Gastrocnemius medialis (tissue), 4 donors: Measurements from ENCODE around the gene XYLB. TPM values are rescaled to one million over a fixed set of nuclear protein-coding genes. Genes with fewer than 3 reads are reported as not detected.

Source experiments
- ATAC-seq, 2 donors: fragments of 150-250 bp; one replicate each; pipeline ENCODE4 v1.9.1; 2016
- DNase-seq, 2 donors: peaks; one replicate each; pipeline ENCODE4 v3.0.0-alpha.2; 2019
- H3K27ac ChIP-seq, 4 donors: fragments of 200-600 bp; sonication (generic); 1 replicate in 1 of 4; 2 replicates in 3 of 4; pipeline ENCODE4 v1.5.1; 2016 to 2018; ENCODE audit warnings: mild to moderate bottlenecking in 2 of 4, moderate library complexity in 1 of 4
- H3K27me3 ChIP-seq, 3 donors: fragments of 200-600 bp; sonication (generic) in 2 of 3; 1 replicate in 1 of 3; 2 replicates in 2 of 3; pipeline versions ENCODE4 v1.5.1 to v1.6.0; 2016 to 2019; ENCODE audit warnings: mild to moderate bottlenecking in 1 of 3, moderate library complexity in 1 of 3
- H3K36me3 ChIP-seq, 2 donors: fragments of 200-600 bp; sonication (generic) in 1 of 2; one replicate each; pipeline ENCODE4 v1.5.1; 2017 to 2018
- H3K4me1 ChIP-seq, 2 donors: fragments of 200-600 bp; sonication (generic) in 1 of 2; one replicate each; pipeline ENCODE4 v1.5.1; 2016 to 2017; ENCODE audit warnings: mild to moderate bottlenecking in 2 of 2
- H3K4me3 ChIP-seq, 4 donors: fragments of 200-600 bp; sonication (generic) in 3 of 4; 1 replicate in 1 of 4; 2 replicates in 3 of 4; pipeline ENCODE4 v1.5.1; 2016 to 2019; ENCODE audit warnings: mild to moderate bottlenecking in 2 of 4
- H3K9me3 ChIP-seq, 3 donors: fragments of 200-600 bp; sonication (generic) in 2 of 3; 1 replicate in 1 of 3; 2 replicates in 2 of 3; pipeline ENCODE4 v1.5.1; 2016 to 2019
- POLR2A ChIP-seq, 2 donors: fragments of 450-650 bp; IDR thresholded peaks; one replicate each; pipeline ENCODE4 v1.6.1; 2017; ENCODE audit warnings: antibody characterized with exemption in 2 of 2, mild to moderate bottlenecking in 2 of 2, moderate library complexity in 2 of 2
- in situ Hi-C, 4 donors: fragments of 200-750 bp; cut with MboI; loops; one replicate each; pipeline versions ENCODE4 v1.15.0 to v1.8.0; 2017; ENCODE audit warnings: low sequenced_read_pairs in 4 of 4
- intact Hi-C: fragments of 100-400 bp; cut with DNase I; formaldehyde crosslinking; loops from one replicate; pipeline ENCODE4 v1.15.1; 2023; ENCODE audit warnings: low total_unique reads
- total RNA-seq, 4 donors: library from RNA; depleted of rRNA; stranded (reverse); fragments of >200 nt; gene quantifications; one replicate each; pipeline versions ENCODE4 v1.1.0 to v1.2.3, GENCODE V29; 2016
- TF ChIP-seq, protein P1 (sequence below), 5 experiments: fragments of 450-650 bp in 3 of 5; fragments of 200-600 bp in 2 of 5; sonication (generic) in 2 of 5; IDR thresholded peaks in 4 of 5; conservative IDR thresholded peaks in 1 of 5; 1 replicate in 4 of 5; 2 replicates in 1 of 5; pipeline ENCODE4 v1.5.1; 2016 to 2019; ENCODE audit warnings: antibody characterized with exemption in 5 of 5, mild to moderate bottlenecking in 3 of 5, moderate library complexity in 3 of 5

The XYLB gene
- total RNA-seq, 4 donors from 2014 or later, result 0.23 to 1.1 (median 0.44) TPM

DNA sequence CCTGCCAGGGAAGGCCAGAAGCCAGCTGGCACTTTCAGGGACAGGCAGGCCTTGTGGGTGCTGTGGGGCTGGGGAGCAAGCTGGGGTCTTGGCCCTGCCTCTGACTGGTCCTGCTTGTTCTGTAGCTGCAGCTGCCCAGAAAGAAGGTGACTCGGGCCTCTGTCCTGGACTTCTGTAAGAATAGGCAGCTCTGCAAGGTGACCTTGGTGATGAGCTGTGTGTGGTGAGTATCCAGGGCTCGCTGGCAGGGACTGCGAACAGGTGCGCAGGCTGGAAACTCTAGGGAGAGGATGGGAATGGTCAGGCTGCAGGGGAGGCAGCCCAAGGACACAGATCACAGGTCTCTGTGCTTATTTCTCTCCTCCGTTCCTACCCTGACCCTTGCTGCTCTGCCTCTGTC, 33.3 kb upstream of the XYLB start:
- H3K4me1 ChIP-seq, result no peaks in the 10 kb centered on the region
- ATAC-seq (peak in 1 of 2 donors; percentile 60), DNase-seq (peak in 1 of 2 donors; percentile 18)
- H3K9me3 ChIP-seq, result no peaks in the 10 kb centered on the region
- in situ Hi-C loops, result no loop called here
- no peaks in the 10 kb centered on the region for H3K27me3 ChIP-seq
- H3K4me3 ChIP-seq, result no peak overlapping the region
- TF ChIP-seq, protein P1, sequence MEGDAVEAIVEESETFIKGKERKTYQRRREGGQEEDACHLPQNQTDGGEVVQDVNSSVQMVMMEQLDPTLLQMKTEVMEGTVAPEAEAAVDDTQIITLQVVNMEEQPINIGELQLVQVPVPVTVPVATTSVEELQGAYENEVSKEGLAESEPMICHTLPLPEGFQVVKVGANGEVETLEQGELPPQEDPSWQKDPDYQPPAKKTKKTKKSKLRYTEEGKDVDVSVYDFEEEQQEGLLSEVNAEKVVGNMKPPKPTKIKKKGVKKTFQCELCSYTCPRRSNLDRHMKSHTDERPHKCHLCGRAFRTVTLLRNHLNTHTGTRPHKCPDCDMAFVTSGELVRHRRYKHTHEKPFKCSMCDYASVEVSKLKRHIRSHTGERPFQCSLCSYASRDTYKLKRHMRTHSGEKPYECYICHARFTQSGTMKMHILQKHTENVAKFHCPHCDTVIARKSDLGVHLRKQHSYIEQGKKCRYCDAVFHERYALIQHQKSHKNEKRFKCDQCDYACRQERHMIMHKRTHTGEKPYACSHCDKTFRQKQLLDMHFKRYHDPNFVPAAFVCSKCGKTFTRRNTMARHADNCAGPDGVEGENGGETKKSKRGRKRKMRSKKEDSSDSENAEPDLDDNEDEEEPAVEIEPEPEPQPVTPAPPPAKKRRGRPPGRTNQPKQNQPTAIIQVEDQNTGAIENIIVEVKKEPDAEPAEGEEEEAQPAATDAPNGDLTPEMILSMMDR (IDR thresholded peaks at IDR 0.05 in 4 of 5, conservative IDR thresholded peaks at IDR 0.05 in 1 of 5), result no peak
- TF ChIP-seq POLR2A (IDR thresholded peaks at IDR 0.05), result no peak
- no peak overlapping the region for H3K27ac ChIP-seq
- H3K36me3 ChIP-seq, result no peaks in the 10 kb centered on the region
- intact Hi-C loops, result no loop called here

DNA sequence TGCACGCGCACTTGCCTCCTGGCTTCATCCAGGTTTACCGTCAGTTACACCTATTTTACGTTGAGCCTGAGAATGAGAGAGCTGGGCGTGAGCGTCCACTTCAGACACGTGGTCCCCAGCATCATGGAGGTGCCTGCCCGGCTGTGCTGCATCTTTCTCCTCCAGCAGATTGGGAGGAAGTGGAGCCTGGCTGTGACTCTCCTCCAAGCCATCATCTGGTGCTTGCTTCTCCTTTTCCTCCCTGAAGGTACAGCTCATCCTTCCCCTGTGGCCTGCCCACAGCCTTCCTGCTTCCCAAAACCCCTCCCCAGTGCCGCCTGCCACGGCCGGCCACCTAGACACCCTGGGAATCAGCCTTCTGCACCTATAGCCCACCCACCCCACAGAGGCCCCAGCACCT, 32.9 kb upstream of the XYLB start:
- in situ Hi-C loops, result no loop called here
- no peak overlapping the region for H3K27ac ChIP-seq
- H3K36me3 ChIP-seq, result no peaks in the 10 kb centered on the region
- no peaks in the 10 kb centered on the region for H3K4me1 ChIP-seq
- H3K27me3 ChIP-seq, result no peaks in the 10 kb centered on the region
- DNase-seq, result no peak
- no peak for TF ChIP-seq POLR2A (IDR thresholded peaks at IDR 0.05)
- TF ChIP-seq, protein P1 (IDR thresholded peaks at IDR 0.05 in 4 of 5, conservative IDR thresholded peaks at IDR 0.05 in 1 of 5), result no peak
- intact Hi-C loops, result no loop called here
- no peaks in the 10 kb centered on the region for H3K9me3 ChIP-seq
- H3K4me3 ChIP-seq, result no peak overlapping the region
- ATAC-seq, result no peak

- Histone ChIP-seq H3K27me3 (no peaks in the 10 kb centered on the region), H3K4me3 (no peak overlapping the region), H3K36me3 (no peaks in the 10 kb centered on the region), H3K27ac (no peak overlapping the region), H3K4me1 (no peaks in the 10 kb centered on the region), H3K9me3 (no peaks in the 10 kb centered on the region)
- TF ChIP-seq, protein P1 (IDR thresholded peaks at IDR 0.05 in 4 of 5, conservative IDR thresholded peaks at IDR 0.05 in 1 of 5), result no peak
- TF ChIP-seq POLR2A (IDR thresholded peaks at IDR 0.05), result no peak
- in situ Hi-C loops (no loop called here), intact Hi-C loops (no loop called here)
- no peak for ATAC-seq
- no peak for DNase-seq
These were observed 32.3 kb upstream of the XYLB start for GRCh38 chr3:38314112-38314763.

DNA sequence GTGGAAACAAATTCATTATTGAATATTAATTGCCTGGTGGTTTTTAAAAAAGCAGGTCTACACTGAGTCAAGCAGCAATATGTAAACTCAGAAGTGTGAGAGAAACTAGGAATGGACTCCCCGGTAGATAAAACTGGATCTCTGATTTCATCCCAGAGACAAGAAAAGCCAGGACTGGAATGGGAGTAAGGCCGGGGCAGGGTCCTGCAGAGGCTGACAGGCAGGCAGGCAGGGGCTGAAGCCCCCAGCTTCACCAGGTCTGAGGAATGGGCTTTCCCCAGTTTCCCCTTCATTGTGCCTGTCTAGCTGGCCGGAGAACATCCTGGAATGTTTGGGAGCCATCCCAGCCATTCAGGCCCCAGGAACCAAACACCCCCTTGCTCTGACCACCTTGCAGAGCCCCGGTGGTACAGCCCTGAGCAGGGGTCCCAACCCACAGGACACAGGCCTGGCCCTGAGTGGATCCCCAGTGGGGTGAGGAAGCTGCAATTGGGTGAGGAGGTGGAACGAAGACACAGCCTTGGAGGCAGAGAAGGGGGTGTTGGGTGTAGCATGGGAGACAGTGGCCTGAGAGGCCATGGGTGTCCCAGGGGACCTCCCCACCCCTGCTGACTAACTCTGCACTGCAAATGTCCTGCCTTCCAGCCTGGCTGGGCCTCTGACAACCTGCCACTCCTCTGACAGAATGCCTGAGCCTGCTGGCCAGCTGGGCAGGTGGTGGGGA, 31.7 kb upstream of the XYLB start:
- no peaks in the 10 kb centered on the region for H3K36me3 ChIP-seq
- ATAC-seq, result no peak
- intact Hi-C loops, result no loop called here
- no peak overlapping the region for H3K27ac ChIP-seq
- no peaks in the 10 kb centered on the region for H3K9me3 ChIP-seq
- no peaks in the 10 kb centered on the region for H3K4me1 ChIP-seq
- in situ Hi-C loops, result no loop called here
- no peak for TF ChIP-seq POLR2A (IDR thresholded peaks at IDR 0.05)
- TF ChIP-seq, protein P1 (IDR thresholded peaks at IDR 0.05 in 4 of 5, conservative IDR thresholded peaks at IDR 0.05 in 1 of 5), result no peak
- DNase-seq, result no peak
- H3K4me3 ChIP-seq, result no peak overlapping the region
- H3K27me3 ChIP-seq, result no peaks in the 10 kb centered on the region
